Non-pigmented ciliary epithelial cell (primary cell): ENCODE data around the gene RLN1.
"Not testable (repeated sequence)": the region's sequence is repeated elsewhere in the genome, so short reads cannot be mapped to it uniquely, and the experiment has no call there.

Experiments used
- DNase-seq: peaks from one replicate; pipeline ENCODE4 v3.0.0-alpha.2; 2010; ENCODE audit warnings: low read depth

RLN1 gene

GRCh38 chr9:5321601-5322000 is 18.1 kb downstream of the RLN1 start:
- DNase-seq, result not testable (repeated sequence)

GRCh38 chr9:5321058-5321457 is 18.6 kb downstream of the RLN1 start:
- no peak for DNase-seq

- not testable (repeated sequence) for DNase-seq
Observed at GRCh38 chr9:5316406-5316805, 23.3 kb downstream of the RLN1 start.

GRCh38 chr9:5315187-5315923 is 24.3 kb downstream of the RLN1 start:
- no peak for DNase-seq

GRCh38 chr9:5310851-5311250 is 28.8 kb downstream of the RLN1 start:
- DNase-seq, result no peak

- no peak for DNase-seq
Observed at GRCh38 chr9:5305741-5306140, 33.9 kb downstream of the RLN1 start.

GRCh38 chr9:5303840-5304795 is 35.6 kb downstream of the RLN1 start, which contains the start of gene RLN2:
TSS of gene RLN2 (minus strand) at chr9:5304716. CDS start at chr9:5304580, 136 bp downstream.
- not testable (repeated sequence) for DNase-seq

GRCh38 chr9:5301544-5301943 is 38.1 kb downstream of the RLN1 start:
- no peak for DNase-seq

- DNase-seq, result no peak
Observed at GRCh38 chr9:5292141-5292540, 47.5 kb downstream of the RLN1 start.

- DNase-seq, result peak; percentile 8
Observed at GRCh38 chr9:5288591-5288990, 51.1 kb downstream of the RLN1 start.

- no peak for DNase-seq
Observed at GRCh38 chr9:5286262-5286661, 53.4 kb downstream of the RLN1 start.
